ENCODE results near the gene MCCD1.

DNA sequence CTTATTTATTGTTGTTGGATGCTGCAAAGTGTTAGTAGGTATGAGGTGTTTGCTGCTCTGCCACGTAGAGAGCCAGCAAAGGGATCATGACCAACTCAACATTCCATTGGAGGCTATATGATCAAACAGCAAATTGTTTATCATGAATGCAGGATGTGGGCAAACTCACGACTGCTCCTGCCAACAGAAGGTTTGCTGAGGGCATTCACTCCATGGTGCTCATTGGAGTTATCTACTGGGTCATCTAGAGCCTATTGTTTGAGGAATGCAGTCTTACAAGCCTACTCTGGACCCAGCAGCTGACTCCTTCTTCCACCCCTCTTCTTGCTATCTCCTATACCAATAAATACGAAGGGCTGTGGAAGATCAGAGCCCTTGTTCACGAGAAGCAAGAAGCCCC is 18.8 kb upstream of the MCCD1 start:
- TF ChIP-seq, protein P1, sequence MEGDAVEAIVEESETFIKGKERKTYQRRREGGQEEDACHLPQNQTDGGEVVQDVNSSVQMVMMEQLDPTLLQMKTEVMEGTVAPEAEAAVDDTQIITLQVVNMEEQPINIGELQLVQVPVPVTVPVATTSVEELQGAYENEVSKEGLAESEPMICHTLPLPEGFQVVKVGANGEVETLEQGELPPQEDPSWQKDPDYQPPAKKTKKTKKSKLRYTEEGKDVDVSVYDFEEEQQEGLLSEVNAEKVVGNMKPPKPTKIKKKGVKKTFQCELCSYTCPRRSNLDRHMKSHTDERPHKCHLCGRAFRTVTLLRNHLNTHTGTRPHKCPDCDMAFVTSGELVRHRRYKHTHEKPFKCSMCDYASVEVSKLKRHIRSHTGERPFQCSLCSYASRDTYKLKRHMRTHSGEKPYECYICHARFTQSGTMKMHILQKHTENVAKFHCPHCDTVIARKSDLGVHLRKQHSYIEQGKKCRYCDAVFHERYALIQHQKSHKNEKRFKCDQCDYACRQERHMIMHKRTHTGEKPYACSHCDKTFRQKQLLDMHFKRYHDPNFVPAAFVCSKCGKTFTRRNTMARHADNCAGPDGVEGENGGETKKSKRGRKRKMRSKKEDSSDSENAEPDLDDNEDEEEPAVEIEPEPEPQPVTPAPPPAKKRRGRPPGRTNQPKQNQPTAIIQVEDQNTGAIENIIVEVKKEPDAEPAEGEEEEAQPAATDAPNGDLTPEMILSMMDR (conservative IDR thresholded peaks at IDR 0.05; ENCODE audit: low read length): no peak
- no peak for TF ChIP-seq EZH2phosphoT487 (IDR thresholded peaks at IDR 0.05; ENCODE audit: borderline replicate concordance)

Data from Loucy (cell line).